Nephron progenitor cell (in vitro differentiated cells): ENCODE data around the gene STARD7.
"Not testable (repeated sequence)": the region's sequence is repeated elsewhere in the genome, so short reads cannot be mapped to it uniquely, and the experiment has no call there.

Source experiments
- DNase-seq: peaks from one replicate; pipeline ENCODE4 v3.0.0; 2021
- H3K27ac Mint-ChIP-seq: 2 replicates; pipeline ENCODE4 v1.8.0; 2021; ENCODE audit warnings: mild to moderate bottlenecking, moderate library complexity, mixed read lengths
- H3K27me3 Mint-ChIP-seq: 2 replicates; pipeline ENCODE4 v1.8.0; 2021; ENCODE audit warnings: mild to moderate bottlenecking, low read depth, mixed read lengths; ENCODE audit not compliant: poor library complexity
- H3K36me3 Mint-ChIP-seq: 2 replicates; pipeline ENCODE4 v1.8.0; 2021; ENCODE audit warnings: low read depth, mixed read lengths
- H3K4me1 Mint-ChIP-seq: 2 replicates; pipeline ENCODE4 v1.8.0; 2021; ENCODE audit warnings: mixed read lengths
- H3K4me3 Mint-ChIP-seq: 2 replicates; pipeline ENCODE4 v1.8.0; 2021; ENCODE audit warnings: mild to moderate bottlenecking, moderate library complexity, mixed read lengths
- H3K9me3 Mint-ChIP-seq: 2 replicates; pipeline ENCODE4 v1.8.0; 2021; ENCODE audit warnings: mild to moderate bottlenecking, moderate library complexity, mixed read lengths
- TF ChIP-seq, protein P1 (sequence below): fragments of 200-600 bp; sonication (generic); IDR thresholded peaks from 2 replicates; pipeline ENCODE4 v1.5.0; 2021; ENCODE audit warnings: antibody characterized with exemption

The STARD7 gene

DNA sequence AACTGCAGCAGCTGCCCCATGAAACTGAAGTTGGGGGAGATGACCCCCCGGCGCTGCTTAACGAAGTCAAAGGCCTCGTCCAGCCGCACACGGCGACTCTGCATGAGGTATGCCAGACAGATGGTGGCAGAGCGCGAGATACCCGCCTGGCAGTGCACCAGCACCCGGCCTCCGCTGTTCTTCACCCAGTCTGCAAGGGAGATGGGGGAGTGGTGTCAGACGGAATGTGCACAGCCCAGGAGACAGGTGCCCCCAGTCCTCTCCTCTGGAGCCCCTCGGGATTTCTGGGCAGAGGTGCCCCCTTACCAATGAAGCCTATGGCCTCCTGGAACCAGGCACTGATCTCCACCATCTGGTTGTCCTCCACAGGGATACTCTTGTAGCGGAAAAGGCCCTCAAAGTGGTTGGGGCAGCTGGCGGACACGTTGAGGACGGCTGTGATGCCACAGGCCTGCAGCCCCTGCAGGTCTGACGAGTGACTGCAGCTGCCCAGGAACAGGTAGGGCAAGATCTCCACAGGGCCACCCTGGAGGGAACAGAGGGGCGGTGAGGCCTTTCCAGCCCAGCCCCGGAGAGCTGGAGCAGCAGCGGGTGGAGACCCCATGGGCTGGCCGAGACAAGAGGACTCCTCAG, 64.7 kb downstream of the STARD7 start:
- H3K27ac Mint-ChIP-seq: no peak overlapping the region

DNA sequence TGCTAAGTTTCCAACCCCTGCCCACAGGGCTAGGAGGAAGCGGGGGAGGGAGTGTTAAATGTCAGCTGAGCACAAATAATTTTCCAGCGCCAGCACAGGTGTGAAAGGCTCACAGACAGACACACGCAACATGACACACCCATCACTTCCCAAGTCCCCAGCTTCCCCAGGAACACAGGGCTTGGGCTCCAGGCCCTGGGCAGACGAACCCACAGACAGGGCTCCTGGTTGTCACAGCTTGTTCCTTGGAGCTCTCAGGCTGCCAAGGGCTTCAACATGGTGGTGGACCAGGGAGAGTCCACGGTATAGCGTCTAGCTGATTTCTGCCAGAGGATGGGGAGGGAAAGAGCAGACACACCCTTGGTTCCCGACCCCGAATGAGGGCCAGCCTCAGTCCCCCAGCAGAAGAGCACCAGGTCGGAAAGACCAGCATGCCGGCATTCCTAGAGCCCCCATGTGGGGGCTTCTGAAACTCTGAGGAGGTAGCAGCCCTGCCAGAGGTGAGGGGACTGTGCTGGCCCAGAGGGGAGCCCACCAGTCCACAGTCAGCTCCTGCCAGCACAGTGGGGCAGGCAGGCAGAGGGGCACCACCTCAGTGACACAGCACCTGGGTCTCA, 65.3 kb downstream of the STARD7 start:
- no peak for DNase-seq
- H3K27ac Mint-ChIP-seq: no peak overlapping the region
- no peaks in the 10 kb centered on the region for H3K36me3 Mint-ChIP-seq
- no peaks in the 10 kb centered on the region for H3K9me3 Mint-ChIP-seq
- peaks cover 54% of the 10 kb centered on the region for H3K27me3 Mint-ChIP-seq
- H3K4me1 Mint-ChIP-seq: peaks cover 30% of the 10 kb centered on the region
- TF ChIP-seq, protein P1, sequence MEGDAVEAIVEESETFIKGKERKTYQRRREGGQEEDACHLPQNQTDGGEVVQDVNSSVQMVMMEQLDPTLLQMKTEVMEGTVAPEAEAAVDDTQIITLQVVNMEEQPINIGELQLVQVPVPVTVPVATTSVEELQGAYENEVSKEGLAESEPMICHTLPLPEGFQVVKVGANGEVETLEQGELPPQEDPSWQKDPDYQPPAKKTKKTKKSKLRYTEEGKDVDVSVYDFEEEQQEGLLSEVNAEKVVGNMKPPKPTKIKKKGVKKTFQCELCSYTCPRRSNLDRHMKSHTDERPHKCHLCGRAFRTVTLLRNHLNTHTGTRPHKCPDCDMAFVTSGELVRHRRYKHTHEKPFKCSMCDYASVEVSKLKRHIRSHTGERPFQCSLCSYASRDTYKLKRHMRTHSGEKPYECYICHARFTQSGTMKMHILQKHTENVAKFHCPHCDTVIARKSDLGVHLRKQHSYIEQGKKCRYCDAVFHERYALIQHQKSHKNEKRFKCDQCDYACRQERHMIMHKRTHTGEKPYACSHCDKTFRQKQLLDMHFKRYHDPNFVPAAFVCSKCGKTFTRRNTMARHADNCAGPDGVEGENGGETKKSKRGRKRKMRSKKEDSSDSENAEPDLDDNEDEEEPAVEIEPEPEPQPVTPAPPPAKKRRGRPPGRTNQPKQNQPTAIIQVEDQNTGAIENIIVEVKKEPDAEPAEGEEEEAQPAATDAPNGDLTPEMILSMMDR: no peak
- H3K4me3 Mint-ChIP-seq: no peak overlapping the region

More for the DNA sequence above, 64.7 kb downstream of the STARD7 start:
- no peak for DNase-seq
- TF ChIP-seq, protein P1: peak; percentile 25
- Mint-ChIP-seq H3K4me3 (peak overlapping the region; percentile 78), H3K4me1 (peaks cover 35% of the 10 kb centered on the region), H3K9me3 (no peaks in the 10 kb centered on the region), H3K27me3 (peaks cover 50% of the 10 kb centered on the region), H3K36me3 (no peaks in the 10 kb centered on the region)

DNA sequence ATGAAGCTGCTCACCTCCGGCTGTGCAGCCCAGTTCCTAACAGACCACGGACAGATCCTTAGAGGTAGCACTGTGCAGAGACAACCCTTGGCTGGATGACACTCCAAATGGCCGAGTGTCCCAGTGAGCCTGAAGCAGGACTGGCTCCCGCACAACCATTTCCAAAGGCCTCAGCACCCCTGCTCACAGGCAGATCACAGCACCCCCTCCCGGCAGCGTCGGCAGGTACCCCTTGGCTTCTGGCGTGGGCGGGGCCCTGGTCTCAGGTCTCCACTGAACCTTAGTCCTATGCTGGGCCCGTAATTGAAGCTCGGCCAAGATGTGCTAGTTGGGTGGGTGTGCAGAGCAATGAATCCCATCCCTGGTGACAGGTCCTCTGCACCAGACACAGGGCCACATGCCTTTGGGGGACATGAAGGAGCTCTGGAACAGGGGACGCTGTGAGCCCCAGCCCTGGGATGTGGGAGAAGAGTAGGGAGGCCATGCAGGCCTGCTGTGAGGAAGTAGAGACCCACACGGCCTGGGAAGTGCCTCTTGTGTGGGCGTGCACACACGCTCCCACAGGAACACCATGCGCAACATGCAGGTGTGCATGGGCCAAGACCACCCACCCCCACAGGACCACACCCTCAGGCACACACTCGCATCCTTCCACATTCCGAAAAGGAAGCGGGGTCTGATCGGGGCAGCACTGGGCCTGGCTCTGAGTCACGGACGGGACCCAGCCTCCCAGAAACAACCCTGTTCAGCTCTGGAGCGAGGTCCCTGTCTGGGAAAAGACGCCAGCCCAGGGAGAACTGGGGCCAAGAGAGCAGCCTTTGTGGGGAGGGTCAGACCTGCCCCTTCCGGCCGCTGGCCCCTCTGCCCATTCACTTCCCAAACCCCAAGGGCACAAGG, 66.2 kb downstream of the STARD7 start:
- H3K9me3 Mint-ChIP-seq: no peaks in the 10 kb centered on the region
- no peak overlapping the region for H3K27ac Mint-ChIP-seq
- H3K27me3 Mint-ChIP-seq: peaks cover 60% of the 10 kb centered on the region
- TF ChIP-seq, protein P1: no peak
- H3K4me3 Mint-ChIP-seq: no peak overlapping the region
- no peak for DNase-seq
- no peaks in the 10 kb centered on the region for H3K36me3 Mint-ChIP-seq
- H3K4me1 Mint-ChIP-seq: peaks cover 21% of the 10 kb centered on the region

DNA sequence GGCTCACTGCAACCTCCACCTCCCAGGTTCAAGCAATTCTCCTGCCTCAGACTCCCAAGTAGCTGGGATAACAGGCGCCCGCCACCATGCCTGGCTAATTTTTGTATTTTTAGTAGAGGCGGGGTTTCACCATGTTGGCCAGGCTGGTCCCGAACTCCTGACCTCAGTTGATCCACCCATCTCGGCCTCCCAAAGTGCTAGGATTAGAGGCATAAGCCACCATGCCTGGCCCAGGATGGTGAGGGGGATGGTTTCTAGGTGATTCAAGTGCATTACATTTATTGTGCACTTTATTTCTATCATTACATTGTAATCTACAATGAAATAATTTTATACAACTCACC, 67.0 kb downstream of the STARD7 start:
- not testable (repeated sequence) for H3K4me3 Mint-ChIP-seq, H3K36me3 Mint-ChIP-seq, H3K9me3 Mint-ChIP-seq, H3K27ac Mint-ChIP-seq, DNase-seq
- H3K4me1 Mint-ChIP-seq: peaks cover 13% of the 10 kb centered on the region
- H3K27me3 Mint-ChIP-seq: peaks cover 60% of the 10 kb centered on the region

DNA sequence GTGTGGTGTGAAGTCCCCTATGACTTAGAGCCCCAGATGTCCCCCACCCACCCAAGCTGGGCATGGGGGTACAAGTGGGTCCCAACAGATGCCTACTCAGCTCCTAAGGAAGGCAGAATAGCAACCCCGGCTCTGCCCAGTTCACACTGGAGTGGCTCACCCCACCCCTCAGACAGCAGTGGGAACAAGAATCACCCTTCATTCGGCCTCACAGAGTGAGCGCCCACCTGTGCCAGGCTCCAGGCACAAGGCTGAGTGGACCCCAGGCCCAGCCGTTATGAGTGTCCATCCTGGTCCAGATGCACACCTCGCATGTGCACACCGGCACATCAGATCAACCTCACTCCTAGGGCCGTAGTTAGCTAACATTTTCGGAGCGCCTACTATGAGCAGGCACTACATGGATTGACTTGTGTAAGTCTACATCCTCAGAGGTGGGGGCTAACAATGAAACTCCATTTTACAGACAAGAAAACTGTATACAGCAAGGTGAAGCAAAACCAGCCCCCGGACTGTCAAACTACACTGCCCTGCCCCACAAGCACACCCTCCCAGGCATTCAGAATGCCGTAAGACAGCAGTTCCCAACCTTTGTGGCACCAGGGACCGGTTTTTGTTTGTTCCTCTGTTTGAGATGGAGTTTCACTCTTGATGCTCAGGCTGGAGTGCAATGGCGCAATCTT, 67.5 kb downstream of the STARD7 start:
- Mint-ChIP-seq H3K4me3 (no peak overlapping the region), H3K9me3 (no peaks in the 10 kb centered on the region), H3K36me3 (no peaks in the 10 kb centered on the region), H3K4me1 (peaks cover 8% of the 10 kb centered on the region), H3K27ac (no peak overlapping the region), H3K27me3 (peaks cover 55% of the 10 kb centered on the region)
- DNase-seq: no peak
- TF ChIP-seq, protein P1: no peak
